ENCODE measurements around the gene PNPLA3. TPM values are rescaled to one million over a fixed set of nuclear protein-coding genes. Genes with fewer than 3 reads are reported as not detected.

The PNPLA3 gene
- polyA plus RNA-seq, 1 donor from 2014 or later = not detected

DNA sequence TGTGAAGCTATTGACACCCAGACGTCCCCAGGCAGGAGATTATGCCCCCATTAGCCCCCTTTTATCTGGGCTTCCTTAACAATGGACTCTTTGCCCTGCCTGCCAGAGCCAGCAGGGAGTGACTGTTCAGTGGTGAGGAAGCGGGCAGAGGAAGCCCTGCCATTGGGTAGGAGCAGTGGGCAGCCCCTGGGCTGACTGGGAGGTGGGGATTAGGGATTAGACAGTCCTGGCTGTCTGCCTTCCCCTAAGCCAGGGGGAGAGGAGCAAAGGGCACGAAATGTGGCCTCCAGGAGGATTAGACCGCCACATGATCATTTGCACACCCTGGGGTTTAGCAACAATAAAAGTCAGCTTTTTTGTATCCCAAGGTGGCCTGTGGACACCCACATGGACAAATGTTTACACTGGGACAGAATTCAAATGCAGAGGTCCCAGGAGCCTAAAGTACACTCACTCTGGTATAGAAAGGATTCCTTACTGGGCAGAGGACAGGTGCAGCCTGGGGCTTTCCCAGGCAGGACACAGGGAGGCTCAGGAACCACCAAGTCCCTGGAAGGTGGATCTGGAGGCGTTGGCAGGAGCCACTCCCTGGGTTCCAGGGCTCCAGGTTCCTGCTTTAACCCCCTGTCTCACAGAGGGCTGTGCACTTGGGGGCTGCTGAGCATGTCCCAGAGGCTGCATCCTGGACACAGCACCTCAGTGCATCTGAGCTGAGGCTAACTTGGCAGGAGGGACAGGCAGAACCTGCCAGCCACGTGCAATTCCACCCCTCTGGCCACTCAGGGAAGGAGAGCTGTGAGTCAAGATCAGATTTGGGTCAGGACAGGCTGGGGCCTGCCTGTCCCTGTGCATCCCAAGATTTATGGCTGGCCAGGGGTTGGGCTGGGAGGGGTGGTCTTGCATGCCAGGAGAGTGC is 2.1 kb downstream of the PNPLA3 start:
- no peaks in the 10 kb centered on the region for H3K9me3 Mint-ChIP-seq
- H3K4me3 Mint-ChIP-seq = peak overlapping the region; percentile 5 to 81 (median 64)
- no peaks in the 10 kb centered on the region for H3K36me3 Mint-ChIP-seq
- peaks cover 0 to 6% (median 4%) of the 10 kb centered on the region in 3 donors for H3K4me1 Mint-ChIP-seq
- H3K27me3 Mint-ChIP-seq = peaks cover 22% of the 10 kb centered on the region
- H3K27ac Mint-ChIP-seq = peak overlapping the region in 1 of 3 donors; percentile 27

DNA sequence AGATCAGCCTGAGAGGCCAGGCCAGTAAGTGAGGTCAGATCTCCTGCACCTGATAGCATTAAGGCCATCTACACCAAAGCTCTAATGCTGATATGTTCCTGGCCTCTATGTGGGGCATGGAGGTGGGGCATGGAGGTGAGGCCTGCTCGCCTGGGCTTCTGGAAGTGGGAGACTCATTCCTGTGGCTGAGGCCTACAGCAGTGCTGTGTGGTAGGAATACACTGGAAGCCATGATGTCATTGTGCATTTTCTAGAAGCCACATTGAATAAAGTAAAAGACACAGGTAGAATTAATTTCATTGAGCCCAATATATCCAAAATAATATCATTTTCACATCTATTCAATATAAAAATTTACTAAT is 2.7 kb downstream of the PNPLA3 start:
- Mint-ChIP-seq H3K36me3 (no peaks in the 10 kb centered on the region), H3K4me3 (no peak overlapping the region), H3K27me3 (peaks cover 17% of the 10 kb centered on the region), H3K9me3 (no peaks in the 10 kb centered on the region), H3K27ac (no peak overlapping the region), H3K4me1 (peaks cover 0 to 6% (median 4%) of the 10 kb centered on the region in 3 donors)

DNA sequence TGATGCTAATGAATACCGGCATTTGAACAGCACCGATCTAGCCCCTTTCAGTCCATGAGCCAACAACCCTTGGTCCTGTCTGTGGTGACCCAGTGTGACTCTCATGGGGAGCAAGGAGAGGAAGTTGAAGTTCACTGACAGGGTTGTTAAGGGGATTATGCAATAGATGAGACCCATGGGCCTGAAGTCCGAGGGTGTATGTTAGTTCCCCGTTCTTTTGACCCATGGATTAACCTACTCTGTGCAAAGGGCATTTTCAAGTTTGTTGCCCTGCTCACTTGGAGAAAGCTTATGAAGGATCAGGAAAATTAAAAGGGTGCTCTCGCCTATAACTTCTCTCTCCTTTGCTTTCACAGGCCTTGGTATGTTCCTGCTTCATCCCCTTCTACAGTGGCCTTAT is 4.9 kb downstream of the PNPLA3 start:
- Mint-ChIP-seq H3K9me3 (no peaks in the 10 kb centered on the region), H3K27me3 (peaks cover 10% of the 10 kb centered on the region), H3K4me1 (peaks cover 0 to 2% (median 0%) of the 10 kb centered on the region in 3 donors), H3K36me3 (no peaks in the 10 kb centered on the region), H3K27ac (no peak overlapping the region), H3K4me3 (no peak overlapping the region)

DNA sequence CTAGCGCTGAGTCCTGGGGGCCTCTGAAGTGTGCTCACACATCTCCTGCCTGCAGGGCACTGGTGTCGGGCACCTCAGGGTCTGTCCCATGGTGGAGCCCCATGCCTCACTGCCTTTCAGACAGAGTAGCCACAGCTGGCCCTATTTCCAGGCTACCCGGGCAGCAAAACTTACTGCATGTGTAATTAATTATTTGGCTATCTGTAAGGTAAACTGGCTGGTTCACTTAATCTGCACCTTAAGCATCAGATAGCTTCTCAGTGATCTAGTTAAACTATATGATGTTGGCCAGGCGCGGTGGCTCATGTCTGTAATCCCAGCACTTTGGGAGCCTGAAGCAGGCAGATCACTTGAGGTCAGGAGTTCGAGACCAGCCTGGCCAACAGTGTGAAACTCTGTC is 5.3 kb downstream of the PNPLA3 start:
- no peaks in the 10 kb centered on the region for H3K9me3 Mint-ChIP-seq
- H3K27me3 Mint-ChIP-seq = peaks cover 10% of the 10 kb centered on the region
- no peak overlapping the region for H3K27ac Mint-ChIP-seq
- H3K4me1 Mint-ChIP-seq = peaks cover 0 to 2% (median 0%) of the 10 kb centered on the region in 3 donors
- no peaks in the 10 kb centered on the region for H3K36me3 Mint-ChIP-seq
- H3K4me3 Mint-ChIP-seq = no peak overlapping the region

DNA sequence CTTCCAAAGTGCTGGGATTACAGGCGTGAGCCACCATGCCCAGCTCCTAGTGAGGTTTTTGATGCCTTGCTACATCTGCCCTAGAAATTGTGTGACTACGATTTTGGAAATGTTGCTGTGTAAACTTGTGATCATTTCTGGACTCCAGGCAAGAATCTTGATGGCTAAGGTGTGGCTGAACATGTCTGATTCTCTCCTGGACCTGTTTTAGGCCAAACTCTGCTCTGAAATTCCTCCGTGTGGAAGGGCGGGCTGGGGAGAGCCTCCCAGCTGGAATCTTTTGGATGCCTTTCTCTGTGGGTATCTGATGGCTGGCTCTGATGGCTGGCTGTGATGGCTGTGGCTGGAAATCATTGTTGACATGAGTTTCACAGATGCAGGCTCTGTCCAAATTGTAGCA is 8.2 kb downstream of the PNPLA3 start:
- Mint-ChIP-seq H3K27me3 (peaks cover 8% of the 10 kb centered on the region), H3K36me3 (no peaks in the 10 kb centered on the region), H3K4me1 (no peaks in the 10 kb centered on the region), H3K4me3 (no peak overlapping the region), H3K9me3 (no peaks in the 10 kb centered on the region), H3K27ac (no peak overlapping the region)

DNA sequence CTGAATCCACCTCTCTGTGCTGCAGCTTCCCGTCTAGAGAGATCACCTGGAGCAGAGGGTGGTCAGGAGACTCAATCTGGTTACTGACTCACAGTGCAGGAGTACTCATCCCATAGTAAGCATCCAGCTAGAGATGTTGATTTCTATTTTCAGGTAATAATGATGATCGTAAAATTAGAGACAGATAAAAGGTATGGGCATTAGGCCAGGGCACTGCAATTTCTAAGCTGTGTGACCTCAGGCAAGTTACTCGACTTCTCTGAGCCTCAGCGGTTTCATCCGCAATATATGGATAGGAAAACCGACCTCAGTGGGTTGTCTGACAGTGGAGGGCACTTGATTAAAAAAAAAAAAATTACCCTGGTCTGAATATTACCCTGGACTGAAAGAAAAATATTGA is 17.8 kb downstream of the PNPLA3 start:
- Mint-ChIP-seq H3K36me3 (no peaks in the 10 kb centered on the region), H3K27me3 (peaks cover 18% of the 10 kb centered on the region), H3K27ac (no peak overlapping the region), H3K9me3 (peaks cover 1 to 7% (median 2%) of the 10 kb centered on the region in 3 donors), H3K4me1 (peaks cover 0 to 2% (median 0%) of the 10 kb centered on the region in 3 donors), H3K4me3 (no peak overlapping the region)

DNA sequence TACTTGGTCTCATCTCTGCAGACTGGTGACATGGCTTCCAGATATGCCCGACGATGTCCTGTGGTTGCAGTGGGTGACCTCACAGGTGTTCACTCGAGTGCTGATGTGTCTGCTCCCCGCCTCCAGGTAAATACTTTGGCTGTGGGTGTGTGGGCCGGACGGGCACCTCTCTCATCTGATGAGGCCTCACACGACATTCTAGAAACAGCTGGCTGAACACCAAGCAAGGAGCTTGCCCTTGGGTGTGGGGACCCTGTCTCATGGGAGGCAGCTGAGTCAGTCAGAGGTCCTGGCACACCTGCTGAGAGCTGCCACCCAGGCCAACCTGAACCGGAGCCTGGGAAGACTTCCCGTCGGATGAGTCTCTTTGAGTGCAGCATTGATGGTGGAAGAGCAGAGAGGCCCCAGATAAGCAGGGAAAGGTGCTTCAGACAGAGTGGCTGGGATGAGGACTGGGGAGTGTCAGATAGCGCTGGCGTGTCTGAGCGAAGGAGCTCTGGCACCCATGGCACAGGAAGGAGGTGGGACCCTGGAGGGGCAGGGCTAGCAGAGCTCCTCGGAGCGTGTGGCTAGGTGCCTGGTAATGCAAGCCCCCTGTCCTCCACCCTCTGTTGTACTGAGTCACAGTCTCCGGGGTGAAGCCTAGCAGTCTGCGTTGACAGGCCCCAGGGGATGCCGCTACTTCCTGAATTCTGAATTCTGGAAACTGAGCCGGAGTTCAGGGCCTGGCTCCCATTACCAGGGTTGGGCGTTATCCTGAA is 21.2 kb downstream of the PNPLA3 start:
- H3K4me3 Mint-ChIP-seq = peak overlapping the region in 2 of 4 donors; percentile 21 to 52
- H3K9me3 Mint-ChIP-seq = peaks cover 1 to 7% (median 2%) of the 10 kb centered on the region in 3 donors
- H3K27ac Mint-ChIP-seq = peak overlapping the region in 1 of 3 donors; percentile 70
- H3K27me3 Mint-ChIP-seq = peaks cover 15% of the 10 kb centered on the region
- peaks cover 0 to 2% (median 0%) of the 10 kb centered on the region in 3 donors for H3K4me1 Mint-ChIP-seq
- no peaks in the 10 kb centered on the region for H3K36me3 Mint-ChIP-seq

DNA sequence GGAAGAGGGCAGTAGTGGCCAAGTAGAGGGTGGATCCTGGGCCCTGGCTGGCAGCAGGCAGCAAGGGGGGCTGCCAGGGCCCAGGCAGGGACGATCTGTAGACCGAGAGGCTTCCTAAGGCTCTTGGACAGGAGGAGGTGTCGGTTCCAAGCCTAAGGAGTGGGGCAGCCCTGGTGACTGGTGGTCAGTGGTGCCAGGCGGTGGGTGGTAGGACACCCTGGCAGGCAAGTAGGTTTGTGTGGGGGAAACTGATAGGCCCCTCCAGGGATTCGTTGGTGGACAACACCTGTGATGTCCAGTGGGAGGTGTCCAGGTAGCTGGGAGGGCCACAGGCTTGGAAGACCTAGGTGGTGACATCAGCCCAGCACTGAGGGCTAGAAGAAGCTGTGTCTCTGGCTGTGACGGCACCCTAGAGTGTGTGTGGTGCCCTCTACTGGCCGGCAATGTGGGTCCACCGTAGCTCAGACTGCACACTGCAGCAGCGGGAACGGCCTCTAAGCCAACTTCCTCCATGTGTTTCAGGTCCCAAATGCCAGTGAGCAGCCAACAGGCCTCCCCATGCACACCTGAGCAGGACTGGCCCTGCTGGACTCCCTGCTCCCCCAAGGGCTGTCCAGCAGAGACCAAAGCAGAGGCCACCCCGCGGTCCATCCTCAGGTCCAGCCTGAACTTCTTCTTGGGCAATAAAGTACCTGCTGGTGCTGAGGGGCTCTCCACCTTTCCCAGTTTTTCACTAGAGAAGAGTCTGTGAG is 22.2 kb downstream of the PNPLA3 start:
- peaks cover 15% of the 10 kb centered on the region for H3K27me3 Mint-ChIP-seq
- H3K4me3 Mint-ChIP-seq = peak overlapping the region in 1 of 4 donors; percentile 41
- peaks cover 0 to 2% (median 0%) of the 10 kb centered on the region in 3 donors for H3K4me1 Mint-ChIP-seq
- H3K9me3 Mint-ChIP-seq = peaks cover 1 to 7% (median 2%) of the 10 kb centered on the region in 3 donors
- H3K27ac Mint-ChIP-seq = no peak overlapping the region
- H3K36me3 Mint-ChIP-seq = no peaks in the 10 kb centered on the region

DNA sequence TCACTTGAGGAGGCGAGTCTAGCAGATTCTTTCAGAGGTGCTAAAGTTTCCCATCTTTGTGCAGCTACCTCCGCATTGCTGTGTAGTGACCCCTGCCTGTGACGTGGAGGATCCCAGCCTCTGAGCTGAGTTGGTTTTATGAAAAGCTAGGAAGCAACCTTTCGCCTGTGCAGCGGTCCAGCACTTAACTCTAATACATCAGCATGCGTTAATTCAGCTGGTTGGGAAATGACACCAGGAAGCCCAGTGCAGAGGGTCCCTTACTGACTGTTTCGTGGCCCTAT is 22.7 kb downstream of the PNPLA3 start:
- Mint-ChIP-seq H3K4me3 (no peak overlapping the region), H3K9me3 (peaks cover 1 to 7% (median 2%) of the 10 kb centered on the region in 3 donors), H3K4me1 (peaks cover 0 to 2% (median 0%) of the 10 kb centered on the region in 3 donors), H3K27me3 (peaks cover 15% of the 10 kb centered on the region), H3K36me3 (no peaks in the 10 kb centered on the region), H3K27ac (no peak overlapping the region)

DNA sequence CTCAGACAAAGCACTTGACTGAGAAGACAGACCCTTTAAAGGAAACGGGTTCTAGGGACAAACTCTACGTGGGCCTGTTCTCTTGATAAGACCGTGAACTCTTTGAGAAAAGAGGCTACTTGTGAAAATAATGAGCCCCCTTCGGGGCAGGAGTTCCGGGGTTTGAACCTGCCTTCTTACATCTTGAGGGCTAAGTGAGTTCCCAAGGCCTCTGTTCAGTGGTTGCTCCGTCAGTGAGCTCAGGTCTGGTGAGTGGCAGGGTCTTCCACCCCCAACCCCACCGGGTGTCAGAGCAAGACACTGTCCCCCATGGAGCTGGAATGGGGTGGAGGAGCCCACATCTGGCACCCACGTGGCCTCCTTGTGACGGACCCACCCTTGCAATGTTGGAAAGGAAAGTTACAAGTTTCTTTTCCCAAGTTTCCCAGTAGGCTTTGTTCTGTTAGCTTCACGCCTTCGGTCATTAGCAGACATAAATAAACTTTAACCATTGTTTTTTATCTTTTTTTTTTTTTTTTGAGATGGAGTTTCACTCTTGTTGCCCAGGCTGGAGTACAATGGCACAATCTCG is 25.3 kb downstream of the PNPLA3 start:
- Mint-ChIP-seq H3K27ac (no peak overlapping the region), H3K36me3 (peaks cover 1% of the 10 kb centered on the region), H3K4me3 (no peak overlapping the region), H3K4me1 (peaks cover under 1 to 3% (median 3%) of the 10 kb centered on the region in 3 donors), H3K27me3 (peaks cover 11% of the 10 kb centered on the region), H3K9me3 (no peaks in the 10 kb centered on the region)

DNA sequence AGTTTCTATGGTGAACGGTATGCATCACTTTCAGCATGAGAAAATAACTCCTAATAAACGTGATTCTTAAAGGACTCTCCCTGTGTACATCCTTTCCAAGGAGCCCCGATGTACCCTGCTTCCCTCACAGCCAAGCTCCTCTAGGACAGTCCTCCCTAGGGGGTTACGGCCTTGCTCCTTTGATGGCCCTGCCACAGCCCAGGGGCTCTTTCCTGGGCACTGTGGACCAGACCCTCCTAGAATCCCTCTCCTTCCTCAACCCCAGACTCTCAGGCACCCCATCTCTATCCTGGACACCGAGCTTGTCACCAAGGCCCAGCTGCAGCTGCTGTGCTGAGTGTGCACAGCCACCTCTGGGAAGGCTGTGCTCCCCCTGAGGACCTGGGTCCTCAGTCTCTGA is 27.8 kb downstream of the PNPLA3 start:
- Mint-ChIP-seq H3K4me1 (peaks cover 14 to 17% (median 15%) of the 10 kb centered on the region in 3 donors), H3K27me3 (peaks cover 5% of the 10 kb centered on the region), H3K9me3 (no peaks in the 10 kb centered on the region), H3K27ac (peak overlapping the region in 1 of 3 donors; percentile 55), H3K4me3 (no peak overlapping the region), H3K36me3 (peaks cover 3% of the 10 kb centered on the region)

DNA sequence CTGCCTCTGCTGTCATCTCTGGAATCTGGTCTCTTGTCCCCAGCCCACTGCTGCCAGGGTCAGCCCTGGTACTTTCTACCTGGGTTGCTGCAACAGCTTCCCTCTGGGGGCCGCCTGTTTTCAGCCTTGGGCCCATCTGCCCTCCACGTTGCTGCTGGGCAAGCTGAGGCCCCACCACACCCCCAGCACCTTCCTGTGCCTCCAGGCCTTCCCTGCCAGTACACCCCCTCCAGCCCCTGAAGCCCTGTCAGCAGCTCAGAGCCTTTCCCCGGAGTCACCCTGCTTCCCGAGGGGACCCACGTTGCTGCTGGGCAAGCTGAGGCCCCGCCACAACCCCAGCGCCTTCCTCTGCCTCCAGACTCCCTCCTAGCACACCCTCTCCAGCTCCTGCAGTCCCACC is 28.4 kb downstream of the PNPLA3 start:
- peaks cover 5% of the 10 kb centered on the region for H3K27me3 Mint-ChIP-seq
- H3K4me3 Mint-ChIP-seq = no peak overlapping the region
- no peaks in the 10 kb centered on the region for H3K9me3 Mint-ChIP-seq
- peaks cover 18 to 20% (median 19%) of the 10 kb centered on the region in 3 donors for H3K4me1 Mint-ChIP-seq
- peak overlapping the region in 1 of 3 donors; percentile 55 for H3K27ac Mint-ChIP-seq
- H3K36me3 Mint-ChIP-seq = peaks cover 7% of the 10 kb centered on the region

DNA sequence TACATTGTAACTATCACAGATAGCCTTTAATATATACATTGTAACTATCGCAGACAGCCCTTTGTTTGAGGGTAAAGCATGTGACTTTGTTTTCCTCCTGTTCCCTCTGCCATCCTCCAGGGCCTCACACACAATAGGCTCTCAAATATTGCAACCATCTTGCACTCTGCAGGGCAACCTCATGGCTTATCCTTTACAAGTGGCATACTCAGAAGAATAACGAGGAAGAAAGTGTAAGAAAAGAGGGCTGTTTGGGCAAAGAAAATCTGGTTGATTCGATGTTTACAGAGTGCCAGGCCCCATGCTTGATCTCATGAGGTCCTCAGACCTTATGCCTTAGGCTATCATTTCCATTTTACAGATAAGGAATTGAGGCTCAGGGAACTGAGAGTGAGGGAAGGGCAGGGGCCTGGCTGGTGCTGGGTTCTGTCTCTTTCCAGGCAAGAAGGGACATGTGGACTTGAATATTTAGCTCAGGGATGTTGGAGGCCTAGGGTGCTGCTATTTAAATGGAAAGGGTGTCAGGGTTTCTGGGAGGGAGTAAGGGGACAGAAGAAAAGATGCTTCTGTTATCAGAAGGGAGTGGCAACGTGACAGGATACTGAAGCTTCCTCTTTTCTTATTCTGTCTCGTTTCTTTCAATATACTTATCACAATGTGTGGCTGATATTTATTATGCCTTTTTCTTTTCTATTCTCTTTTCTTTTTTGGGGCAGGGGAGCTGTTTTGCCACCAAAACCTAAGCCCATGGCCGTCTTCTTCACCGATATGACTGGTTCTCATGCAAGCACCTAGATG is 30.6 kb downstream of the PNPLA3 start:
- Mint-ChIP-seq H3K36me3 (peaks cover 7% of the 10 kb centered on the region), H3K27ac (peak overlapping the region; percentile 88 to 96 (median 91)), H3K4me1 (peaks cover 19 to 28% (median 22%) of the 10 kb centered on the region in 3 donors), H3K27me3 (peaks cover 5% of the 10 kb centered on the region), H3K9me3 (no peaks in the 10 kb centered on the region), H3K4me3 (peak overlapping the region; percentile 94 to 100 (median 98))

Measured in IgD-negative memory B cell (primary cell).